ENCODE results near the gene ABCB6.
"Not testable (repeated sequence)": the region's sequence is repeated elsewhere in the genome, so short reads cannot be mapped to it uniquely, and the experiment has no call there.

The ABCB6 gene

DNA sequence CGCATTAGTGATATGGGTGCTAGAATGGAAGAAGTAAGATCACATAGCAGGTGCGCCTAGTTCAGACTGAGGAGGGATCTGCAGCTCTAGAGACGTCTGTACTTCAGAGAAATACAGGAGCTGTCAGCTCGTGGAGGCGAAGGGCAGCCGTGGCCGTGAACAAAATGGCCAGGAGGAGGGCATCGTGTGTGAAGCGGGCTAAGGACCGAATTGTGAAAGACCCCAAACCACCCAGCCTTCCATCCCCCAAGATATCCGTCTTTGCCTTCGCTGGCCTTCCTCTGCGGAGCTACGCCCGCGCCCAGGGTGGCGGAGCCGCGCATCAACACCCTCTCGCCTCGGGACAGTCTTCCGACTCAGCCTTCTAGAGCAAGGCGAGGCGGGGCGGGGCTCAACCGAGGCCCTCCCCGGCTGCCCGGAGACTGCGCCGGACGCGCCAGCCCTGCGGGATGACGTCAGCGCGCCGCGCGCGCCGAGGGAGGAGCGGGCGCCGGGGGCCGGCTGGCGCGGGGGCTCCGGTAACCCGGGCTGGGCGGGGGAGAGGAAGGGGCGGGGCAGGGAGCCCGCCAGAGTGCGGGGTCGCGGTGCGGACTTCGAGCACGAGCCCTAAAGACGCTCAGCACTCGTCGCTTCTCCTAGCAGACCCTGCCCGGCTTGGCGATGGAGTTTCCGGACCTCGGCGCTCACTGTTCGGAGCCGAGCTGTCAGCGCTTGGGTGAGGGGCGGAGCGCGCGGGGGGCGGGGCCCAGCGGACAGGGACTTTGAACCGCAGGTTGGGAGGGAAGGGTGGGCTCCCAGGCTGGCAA, 12.2 kb downstream of the ABCB6 start, which contains the start of gene ZFAND2B:
Gene ZFAND2B, plus strand, starts transcription at position 455 of the 806 bp plus-strand sequence. Its CDS starts 206 bp downstream, at position 661.
- ChIA-PET POLR2A (ENCODE audit: low non-redundant PET) (interaction anchor here (0.6 to 1.7 kb wide), 5 partner anchors 11 to 103 kb away, joined by 3 to 6 read pairs (median 4); partner anchors contain the start of gene ABCB6), CTCF (interaction anchor here (0.6 to 1.7 kb wide), 4 partner anchors 22 to 88 kb away, joined by 3 to 7 read pairs (median 3); partner anchors contain the start of gene STK16)
- peak within 1 kb of the TSS; percentile 93 for H3K27ac ChIP-seq
- TF ChIP-seq CTCF (conservative IDR thresholded peaks at IDR 0.05; ENCODE audit: low read depth), result no peak
- peak; percentile 96 for DNase-seq (ENCODE audit: low spot score)

GRCh38 chr2:219205981-219206327, 12.8 kb downstream of the ABCB6 start:
- no peak for TF ChIP-seq CTCF (conservative IDR thresholded peaks at IDR 0.05; ENCODE audit: low read depth)
- DNase-seq (ENCODE audit: low spot score), result no peak
- ChIA-PET POLR2A (ENCODE audit: low non-redundant PET) (interaction anchor here (0.6 to 1.7 kb wide), 5 partner anchors 12 to 103 kb away, joined by 3 to 6 read pairs (median 4); partner anchors contain the start of gene ABCB6), CTCF (interaction anchor here (0.6 to 1.7 kb wide), 2 partner anchors 58 to 89 kb away, joined by 3 to 7 read pairs; no protein-coding TSS in a partner anchor)
- peak overlapping the region; percentile 93 for H3K27ac ChIP-seq

DNA sequence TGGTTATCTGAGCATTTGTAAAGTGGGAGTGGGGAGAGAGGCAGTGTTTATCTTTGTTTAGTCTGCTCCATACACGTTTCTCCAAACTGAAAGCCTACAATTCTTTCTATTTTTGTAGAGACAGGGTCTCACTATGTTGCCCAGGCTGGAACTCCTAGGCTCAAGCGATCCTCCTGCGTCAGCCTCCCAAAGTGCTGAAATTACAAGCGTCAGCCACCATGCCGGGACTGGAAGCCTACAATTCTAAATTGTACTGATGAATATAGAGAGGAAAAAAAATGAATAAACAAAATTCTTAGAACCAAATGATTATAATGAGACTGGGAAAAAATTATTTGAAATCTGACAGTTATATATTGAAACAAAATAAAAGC, 13.6 kb downstream of the ABCB6 start:
- CTCF ChIA-PET, result interaction anchor here (0.7 kb wide), 1 partner anchor 89 kb away, joined by 4 read pairs; no protein-coding TSS in a partner anchor
- POLR2A ChIA-PET (ENCODE audit: low non-redundant PET), result no interaction called here
- no peak for DNase-seq (ENCODE audit: low spot score)
- no peak overlapping the region for H3K27ac ChIP-seq
- no peak for TF ChIP-seq CTCF (conservative IDR thresholded peaks at IDR 0.05; ENCODE audit: low read depth)

DNA sequence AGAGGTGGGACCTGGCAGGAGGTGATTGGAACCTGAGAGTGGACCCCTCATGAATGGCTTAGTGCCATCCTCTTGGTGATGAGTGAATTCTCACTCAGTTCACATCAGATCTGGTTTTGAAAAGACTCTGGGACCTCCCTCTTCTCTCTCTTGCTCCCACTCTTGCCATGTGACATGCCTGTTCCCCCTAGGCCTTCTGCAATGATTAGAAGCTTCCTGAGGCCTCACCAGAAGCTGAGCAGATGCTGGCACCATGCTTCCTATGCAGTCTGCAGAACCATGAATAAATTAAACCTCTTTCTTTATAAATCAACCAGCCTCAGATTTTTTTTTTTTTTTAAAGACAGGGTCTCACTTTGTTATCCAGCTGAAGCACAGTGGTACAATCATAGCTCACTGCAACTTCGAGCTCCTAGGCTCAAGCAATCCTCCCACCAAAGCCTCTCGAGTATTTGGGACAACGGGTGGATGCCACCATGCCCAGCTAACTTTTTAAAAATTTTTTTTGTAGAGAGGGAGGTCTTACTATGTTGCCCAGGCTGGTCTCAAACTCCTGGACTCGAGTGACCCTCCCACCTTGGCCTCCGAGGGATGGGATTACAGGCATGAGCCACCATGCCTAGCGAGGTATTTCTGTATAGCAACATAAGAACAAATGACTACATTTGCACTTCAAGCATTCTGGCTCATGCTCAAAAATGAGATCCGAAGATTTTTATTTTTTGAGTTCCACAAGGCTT, 14.2 kb downstream of the ABCB6 start:
- POLR2A ChIA-PET (ENCODE audit: low non-redundant PET), result no interaction called here
- TF ChIP-seq CTCF (conservative IDR thresholded peaks at IDR 0.05; ENCODE audit: low read depth), result no peak
- DNase-seq (ENCODE audit: low spot score), result no peak
- H3K27ac ChIP-seq, result no peak overlapping the region
- CTCF ChIA-PET, result interaction anchor here (0.7 kb wide), 1 partner anchor 90 kb away, joined by 4 read pairs; no protein-coding TSS in a partner anchor

GRCh38 chr2:219201331-219201730, 17.4 kb downstream of the ABCB6 start:
- POLR2A ChIA-PET (ENCODE audit: low non-redundant PET); H3K27ac ChIP-seq; CTCF ChIA-PET; DNase-seq (ENCODE audit: low spot score): not testable (repeated sequence)

DNA sequence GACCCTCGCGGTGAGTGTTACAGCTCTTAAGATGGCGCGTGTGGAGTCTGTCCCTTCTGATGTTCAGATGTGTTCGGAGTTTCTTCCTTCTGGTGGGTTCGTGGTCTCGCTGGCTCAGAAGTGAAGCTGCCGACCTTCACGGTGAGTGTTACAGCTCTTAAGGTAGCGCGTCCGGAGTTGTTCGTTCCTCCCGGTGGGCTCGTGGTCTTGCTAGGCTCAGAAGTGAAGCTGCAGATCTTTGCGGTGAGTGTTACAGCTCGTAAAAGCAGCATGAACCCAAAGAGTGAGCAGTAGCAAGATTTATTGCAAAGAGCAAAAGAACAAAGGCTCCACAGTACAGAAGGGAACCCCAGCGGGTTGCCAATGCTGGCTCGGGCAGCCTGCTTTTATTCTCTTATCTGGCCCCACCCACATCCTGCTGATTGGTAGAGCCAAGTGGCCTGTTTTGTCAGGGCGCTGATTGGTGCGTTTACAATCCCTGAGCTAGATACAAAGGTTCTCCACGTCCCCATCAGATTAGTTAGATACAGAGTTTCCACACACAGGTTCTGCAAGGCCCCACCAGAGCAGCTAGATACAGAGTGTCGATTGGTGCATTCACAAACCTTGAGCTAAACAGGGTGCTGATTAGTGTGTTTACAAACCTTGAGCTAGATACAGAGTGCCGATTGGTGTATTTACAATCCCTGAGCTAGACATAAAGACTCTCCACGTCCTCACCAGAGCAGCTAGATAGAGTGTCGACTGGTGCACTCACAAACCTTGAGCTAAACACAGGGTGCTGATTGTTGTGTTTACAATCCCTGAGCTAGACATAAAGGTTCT, 18.0 kb downstream of the ABCB6 start:
- CTCF ChIA-PET; DNase-seq (ENCODE audit: low spot score); POLR2A ChIA-PET (ENCODE audit: low non-redundant PET); H3K27ac ChIP-seq: not testable (repeated sequence)
